GM18507 (cell line): ENCODE measurements around the gene RPH3AL.
"Not testable (repeated sequence)": the region's sequence is repeated elsewhere in the genome, so short reads cannot be mapped to it uniquely, and the experiment has no call there.

ENCODE experiments used
- DNase-seq: peaks from one replicate; pipeline ENCODE4 v3.0.0; 2011; ENCODE audit warnings: low read depth; ENCODE audit not compliant: insufficient read length; ENCODE audit errors: extremely low spot score
- FAIRE-seq: peaks from 2 replicates; lab custom pipeline; 2011; peaks lifted over from hg19 to GRCh38; lab: Jason Lieb, UNC

The RPH3AL gene

DNA sequence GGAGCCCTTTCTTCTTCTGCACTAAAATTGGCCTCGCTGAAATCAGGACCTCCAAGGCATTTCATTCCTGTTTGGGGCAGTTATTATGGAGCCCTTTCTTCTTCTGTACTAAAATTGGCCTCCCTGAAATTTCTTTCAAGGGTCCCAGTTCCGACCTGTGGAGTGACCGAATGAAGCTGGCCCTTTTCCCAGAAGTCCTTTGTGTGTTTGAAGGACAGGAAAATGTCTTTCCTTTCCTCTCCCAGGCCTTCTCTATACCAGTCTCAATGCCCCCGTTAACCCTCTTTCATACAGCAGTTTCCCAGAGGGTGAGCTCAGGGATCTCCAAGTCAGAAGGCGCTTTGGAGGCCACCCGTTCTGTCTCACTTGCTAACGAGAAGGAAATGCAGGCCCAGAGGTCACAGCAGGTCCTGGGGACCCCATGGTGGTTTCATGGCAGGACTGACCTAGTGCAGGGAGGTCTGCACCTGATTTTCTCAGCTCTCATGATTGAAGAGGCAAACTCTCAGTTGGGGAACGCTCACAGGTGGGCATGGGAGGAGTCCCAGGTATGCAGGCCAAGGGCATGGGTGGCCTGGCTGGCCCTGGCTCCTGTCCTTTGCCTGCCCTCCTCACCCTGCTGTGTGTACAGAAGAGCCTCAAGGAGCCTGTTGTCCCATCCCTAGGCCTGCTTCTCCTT, 134.0 kb downstream of the RPH3AL start:
- DNase-seq: no peak
- no peak for FAIRE-seq

DNA sequence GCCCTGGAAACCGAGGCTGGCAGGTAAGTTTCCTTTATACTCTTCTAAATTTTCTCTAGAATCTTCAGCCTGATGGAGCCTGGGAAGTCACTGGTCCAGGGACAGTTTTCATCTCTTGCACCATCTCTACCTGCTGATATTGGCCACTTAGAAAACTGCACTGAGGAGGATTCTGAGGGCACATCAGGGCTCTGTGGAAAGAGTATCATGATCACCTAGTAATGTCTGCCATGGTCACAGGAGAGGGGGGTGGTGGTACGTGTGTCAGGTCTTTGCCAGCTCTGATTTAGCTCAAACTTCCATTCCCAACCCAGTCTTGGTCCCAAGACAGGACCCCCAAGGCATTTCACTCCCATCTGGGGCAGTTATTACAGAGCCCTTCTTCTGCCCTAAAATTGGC, 136.0 kb downstream of the RPH3AL start:
- DNase-seq (no peak), FAIRE-seq (no peak)

DNA sequence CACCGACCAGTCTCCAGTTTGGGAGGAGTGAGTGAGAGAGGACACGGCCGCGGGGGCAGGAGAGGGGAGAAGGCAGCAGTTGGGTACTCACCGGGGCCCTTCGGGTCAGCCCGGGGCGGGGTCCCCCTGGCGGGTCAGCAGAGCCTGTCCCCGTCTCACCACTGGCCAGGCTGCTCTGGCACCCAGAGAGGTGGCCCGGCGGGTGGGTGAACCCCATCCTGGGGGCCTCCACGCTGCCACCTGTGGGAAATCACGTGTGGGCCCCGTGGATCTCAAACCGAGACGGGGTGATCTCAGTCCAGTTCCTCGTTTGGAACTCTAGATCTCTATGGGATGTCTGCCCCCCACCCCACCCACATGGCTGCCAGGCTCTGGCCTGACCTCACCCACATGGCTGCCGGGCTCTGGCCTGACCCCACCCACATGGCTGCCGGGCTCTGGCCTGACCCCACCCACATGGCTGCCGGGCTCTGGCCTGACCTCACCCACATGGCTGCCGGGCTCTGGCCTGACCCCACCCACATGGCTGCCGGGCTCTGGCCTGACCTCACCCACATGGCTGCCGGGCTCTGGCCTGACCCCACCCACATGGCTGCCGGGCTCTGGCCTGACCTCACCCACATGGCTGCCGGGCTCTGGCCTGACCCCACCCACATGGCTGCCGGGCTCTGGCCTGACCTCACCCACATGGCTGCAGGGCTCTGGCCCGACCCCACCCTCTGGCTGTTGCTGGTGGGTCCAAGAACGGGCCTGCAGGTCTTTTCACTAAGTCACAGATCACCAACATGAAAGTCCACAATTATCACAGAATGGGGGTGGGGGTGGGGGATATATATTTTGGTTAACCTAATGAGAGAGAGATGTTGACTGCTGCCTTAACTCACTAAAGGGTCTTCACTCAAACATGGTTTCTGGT, 136.8 kb downstream of the RPH3AL start:
- FAIRE-seq, DNase-seq: not testable (repeated sequence)

DNA sequence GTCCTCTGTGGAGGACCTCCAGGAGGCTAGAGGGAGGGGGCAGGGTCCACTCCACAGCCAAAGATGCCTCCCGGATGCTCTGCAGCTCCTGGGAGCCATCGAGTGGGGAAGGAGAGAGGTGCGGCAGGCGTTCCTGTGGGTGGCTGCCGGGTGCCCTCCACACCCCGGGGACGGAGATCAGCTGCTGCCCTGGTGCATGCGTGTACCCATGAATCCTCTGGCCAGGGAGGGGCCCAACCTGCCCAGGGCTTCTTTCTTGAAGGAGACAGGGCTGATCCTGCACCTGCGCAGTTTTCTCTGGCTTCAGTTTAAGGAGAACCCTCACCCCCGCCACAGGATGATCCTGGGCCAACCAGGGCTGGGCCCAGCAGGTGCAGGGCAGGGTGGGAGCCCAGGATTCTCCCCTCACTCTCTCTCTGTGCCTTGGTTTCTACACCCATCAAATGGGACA, 137.7 kb downstream of the RPH3AL start:
- no peak for DNase-seq
- no peak for FAIRE-seq

DNA sequence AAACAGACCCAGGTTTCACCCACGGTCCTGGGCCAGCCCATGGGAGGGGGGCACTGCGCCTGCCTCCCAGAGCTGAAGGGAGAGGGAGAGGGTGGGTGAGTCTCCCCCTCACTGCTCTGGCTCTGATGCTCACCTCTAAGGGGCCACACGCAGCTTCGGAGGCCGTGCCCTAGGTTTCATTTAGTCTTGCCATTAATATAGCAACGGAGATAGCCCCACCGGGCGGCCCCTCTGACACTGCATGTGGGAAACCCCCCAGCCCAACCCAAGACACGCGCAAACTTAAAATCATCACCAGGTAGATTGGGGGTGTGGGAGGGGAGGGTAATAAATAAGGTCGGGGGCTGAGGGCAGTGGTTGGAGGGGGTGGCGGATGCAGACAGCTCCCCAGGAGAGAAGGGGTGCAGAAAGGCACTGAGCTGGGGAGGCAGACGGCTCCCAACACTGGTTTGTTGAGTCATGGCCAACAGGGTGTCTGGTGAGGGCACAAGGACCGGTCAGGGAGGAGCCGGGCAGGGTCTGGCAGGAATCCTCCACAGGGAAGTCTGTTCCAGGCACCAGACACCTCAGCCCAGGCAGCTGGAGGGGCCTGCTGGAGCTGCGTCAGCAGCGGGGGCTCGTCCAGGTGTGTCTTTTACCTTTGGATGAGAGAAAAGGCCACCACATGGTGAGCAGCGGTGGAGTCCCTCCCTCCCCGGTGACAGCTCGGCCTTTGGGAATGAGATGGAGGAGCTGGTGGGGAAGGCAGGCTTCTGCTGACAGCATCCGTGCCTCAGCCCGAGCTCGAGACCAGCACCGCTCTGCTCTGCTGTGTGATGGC, 139.1 kb downstream of the RPH3AL start:
- DNase-seq (no peak), FAIRE-seq (no peak)

DNA sequence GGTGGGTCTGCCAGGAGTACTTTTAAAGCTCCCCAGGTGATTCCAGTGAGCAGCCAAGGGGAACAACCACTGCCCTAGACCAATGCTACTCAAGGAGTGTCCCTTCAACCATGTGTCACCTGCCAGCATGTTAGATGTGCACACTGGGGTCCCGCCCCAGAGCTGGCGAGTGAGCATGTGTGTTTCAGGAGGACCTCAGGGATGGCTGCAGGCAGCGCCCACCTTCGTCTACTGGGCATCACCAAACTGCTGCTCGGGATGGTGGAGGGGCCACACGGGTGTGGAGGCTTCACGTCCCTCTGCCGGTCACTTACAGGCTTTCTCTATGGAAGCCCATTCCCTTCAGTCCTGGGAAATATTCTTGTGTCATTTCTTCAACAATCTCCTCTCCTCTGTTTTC, 142.2 kb downstream of the RPH3AL start:
- DNase-seq (no peak), FAIRE-seq (no peak)

DNA sequence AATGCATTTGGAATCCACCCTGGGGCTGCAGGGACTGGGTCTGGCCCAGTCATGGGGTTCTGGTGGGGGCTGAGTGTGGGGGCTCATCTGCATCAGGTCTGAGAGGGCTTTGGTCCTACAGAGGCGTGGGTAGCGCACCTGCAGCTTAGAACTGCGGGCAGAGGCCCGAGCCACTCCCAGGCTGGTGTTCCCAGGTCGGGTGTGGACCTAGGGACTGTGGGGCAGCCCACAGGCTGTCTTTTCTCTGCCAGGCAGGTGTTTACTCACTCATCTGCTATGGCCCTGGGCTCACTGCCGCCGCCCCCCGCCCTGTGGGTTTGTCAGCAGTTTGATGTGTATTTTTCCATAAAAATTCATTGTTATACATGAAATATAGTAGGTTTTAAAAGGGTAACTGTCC, 144.2 kb downstream of the RPH3AL start:
- FAIRE-seq (no peak), DNase-seq (no peak)

DNA sequence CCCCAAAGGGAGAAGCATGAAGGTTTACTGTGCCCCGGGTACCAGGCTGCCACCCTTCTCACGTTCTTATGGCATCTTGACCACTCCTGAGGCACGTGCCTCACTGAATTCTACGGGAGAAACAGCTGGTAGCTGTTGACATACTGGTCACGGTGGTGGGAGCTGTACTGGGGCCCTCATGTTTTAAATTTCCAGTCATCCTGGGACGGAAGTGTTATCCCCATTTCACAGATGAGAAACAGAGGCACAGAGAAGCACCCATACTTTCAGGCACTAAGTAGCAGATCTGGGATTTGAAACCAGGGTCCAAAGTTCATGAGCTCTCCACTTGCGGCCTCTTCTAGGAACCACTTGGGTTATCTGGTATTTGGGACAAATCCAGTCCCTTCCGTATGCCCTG, 144.8 kb downstream of the RPH3AL start:
- FAIRE-seq (no peak), DNase-seq (no peak)

DNA sequence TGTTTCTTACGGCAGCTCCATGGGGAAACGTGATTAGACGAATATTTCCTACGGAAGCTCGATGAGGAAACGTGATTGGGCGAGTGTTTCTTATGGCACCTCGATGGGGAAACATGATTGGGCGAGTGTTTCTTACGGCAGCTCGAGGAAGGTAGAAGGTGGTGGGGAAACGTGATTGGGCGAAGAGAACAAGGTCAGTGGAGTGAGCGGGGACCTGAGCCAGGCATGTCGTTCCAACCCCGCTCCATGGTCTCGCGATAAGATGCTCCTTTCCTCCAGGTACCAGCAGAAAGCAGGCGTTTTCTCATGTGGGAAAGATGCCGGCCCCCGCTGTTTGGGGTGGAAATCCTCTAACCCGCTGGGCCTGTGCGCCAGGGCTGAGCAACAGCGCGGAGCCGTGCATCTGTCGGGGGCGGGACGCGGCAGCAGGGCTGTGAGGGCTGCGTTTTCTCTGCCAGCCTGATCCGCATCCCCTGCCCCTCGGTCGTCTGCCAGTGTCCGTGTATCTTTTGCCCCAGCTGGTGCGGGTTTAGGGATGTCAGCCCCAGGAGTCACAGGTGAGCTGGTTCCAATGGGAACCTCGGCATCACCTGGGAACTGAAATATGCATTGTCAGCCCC, 145.6 kb downstream of the RPH3AL start:
- FAIRE-seq: no peak
- no peak for DNase-seq

DNA sequence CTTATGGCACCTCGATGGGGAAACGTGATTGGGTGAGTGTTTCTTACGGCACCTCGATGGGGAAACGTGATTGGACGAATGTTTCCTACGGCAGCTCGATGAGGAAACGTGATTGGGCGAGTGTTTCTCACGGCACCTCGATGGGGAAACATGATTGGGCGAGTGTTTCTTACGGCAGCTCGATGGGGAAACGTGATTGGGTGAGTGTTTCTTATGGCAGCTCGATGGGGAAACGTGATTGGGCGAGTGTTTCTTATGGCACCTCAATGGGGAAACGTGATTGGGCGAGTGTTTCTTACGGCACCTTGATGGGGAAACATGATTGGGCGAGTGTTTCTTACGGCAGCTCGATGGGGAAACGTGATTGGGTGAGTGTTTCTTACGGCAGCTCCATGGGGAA, 146.1 kb downstream of the RPH3AL start:
- DNase-seq, FAIRE-seq: not testable (repeated sequence)

DNA sequence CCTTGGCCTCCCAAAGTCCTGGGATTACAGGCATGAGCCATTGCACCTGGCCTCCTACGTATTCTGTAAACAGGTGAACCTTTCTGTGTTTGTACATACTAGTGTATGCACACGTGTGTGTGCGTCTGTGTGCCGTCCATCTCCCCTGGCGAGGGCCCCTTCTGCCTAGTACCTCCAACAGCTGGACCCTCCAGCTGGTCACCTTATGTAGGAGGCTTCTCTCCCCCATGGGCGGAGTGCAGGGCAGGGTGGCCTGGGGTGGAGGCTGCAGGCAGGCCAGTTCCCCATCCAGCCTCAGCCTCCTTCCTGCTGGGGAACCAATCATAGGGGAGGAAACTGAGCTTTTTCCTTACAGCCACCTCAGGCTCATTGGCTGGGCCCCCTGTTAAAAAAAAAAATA, 146.8 kb downstream of the RPH3AL start:
- FAIRE-seq (no peak), DNase-seq (no peak)

DNA sequence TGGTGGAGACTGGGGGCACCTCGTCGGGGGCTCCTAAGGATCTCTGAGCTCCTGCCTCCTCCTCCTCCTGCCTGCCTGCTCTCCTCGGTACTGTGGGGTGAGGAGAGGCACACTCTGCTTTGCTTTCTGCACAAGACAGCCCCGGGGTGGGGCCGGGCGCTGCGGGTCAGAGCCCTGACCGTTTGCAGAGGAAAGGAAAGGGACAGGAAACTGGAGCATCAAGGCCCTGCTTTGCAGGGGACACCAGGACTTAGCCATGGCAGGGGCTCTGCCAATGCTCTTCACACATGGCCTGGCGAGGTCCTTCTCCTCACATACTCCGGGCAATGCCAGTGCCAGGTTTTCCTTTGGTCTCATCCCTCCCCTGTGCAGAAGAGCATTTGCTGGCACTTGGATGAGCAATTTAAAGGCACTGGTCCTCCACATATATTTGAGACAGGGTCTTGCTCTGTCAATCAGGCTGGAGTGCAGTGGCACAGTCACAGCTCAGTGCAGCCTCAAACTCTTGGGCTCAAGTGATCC, 147.4 kb downstream of the RPH3AL start:
- no peak for FAIRE-seq
- no peak for DNase-seq

DNA sequence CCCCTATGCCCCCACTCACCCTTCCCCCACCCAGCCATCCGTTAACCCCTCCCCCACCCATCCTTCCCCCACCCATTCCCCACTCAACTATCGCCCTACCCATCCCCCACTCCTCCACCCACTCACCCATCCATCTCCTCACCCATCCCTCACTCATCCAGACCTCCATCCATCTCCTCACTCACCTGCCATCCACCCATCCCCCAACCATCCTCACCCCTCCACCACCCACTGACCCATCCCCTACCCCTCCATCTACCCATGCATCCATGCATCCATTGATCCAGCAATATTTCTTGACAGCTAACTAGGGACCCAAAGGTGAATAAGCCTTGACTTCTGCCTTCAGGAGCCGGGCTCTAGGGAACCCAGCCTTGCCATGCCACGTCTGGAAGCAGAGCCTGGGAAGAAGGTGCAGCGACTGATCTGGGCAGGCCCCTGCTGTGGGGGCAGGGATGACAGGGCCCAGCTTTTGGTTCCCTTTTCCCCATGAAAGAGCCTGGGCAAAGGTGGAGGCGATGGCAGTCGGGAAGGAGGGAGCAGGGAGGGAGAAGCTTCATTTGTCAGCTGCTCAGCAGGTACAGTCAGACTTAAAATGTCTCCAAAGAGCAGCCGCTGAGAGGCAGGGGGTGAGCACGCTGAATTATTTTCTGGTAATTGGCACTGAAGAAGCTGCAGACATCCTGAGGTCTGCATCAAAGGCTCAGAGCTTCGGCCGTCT, 148.0 kb downstream of the RPH3AL start:
- no peak for DNase-seq
- no peak for FAIRE-seq

DNA sequence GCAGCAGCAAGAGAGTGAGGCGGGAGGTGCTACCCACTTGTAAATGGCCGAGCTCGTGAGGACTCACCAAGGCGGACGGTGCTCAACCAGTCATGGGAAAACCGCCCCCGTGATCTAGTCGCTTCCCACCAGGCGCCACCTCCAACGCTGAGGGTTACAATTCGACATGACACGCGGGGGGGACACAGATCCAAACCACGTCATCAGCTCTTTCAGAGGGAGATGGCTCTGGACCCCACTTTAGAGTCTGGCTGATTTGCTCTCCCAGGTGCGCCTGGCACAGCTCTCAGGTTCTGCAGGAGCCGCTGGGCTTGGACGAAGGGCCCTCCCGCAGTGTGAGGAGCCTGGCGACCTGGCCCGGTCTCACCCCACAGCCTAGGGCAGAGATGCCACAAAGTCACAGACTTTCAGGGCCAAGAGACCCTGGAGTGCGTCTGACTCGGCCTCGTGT, 150.1 kb downstream of the RPH3AL start:
- no peak for DNase-seq
- FAIRE-seq: no peak

DNA sequence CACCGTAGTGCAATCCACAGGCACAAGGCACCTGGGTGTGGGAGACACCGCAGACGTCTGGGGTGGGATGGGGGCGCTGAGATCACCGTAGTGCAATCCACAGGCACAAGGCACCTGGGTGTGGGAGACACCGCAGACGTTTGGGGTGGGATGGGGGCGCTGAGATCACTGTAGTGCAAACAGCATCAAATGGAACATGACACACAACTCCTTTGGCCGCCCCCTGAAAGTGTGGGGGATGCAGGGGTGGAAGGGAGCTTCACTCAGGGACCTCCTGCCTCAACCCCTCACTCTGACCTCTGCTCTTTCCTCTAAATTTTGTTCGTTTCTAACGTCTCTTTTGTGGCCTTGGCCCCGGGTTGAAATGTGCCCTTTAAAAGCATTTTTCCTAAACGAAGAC, 150.9 kb downstream of the RPH3AL start:
- not testable (repeated sequence) for DNase-seq, FAIRE-seq

DNA sequence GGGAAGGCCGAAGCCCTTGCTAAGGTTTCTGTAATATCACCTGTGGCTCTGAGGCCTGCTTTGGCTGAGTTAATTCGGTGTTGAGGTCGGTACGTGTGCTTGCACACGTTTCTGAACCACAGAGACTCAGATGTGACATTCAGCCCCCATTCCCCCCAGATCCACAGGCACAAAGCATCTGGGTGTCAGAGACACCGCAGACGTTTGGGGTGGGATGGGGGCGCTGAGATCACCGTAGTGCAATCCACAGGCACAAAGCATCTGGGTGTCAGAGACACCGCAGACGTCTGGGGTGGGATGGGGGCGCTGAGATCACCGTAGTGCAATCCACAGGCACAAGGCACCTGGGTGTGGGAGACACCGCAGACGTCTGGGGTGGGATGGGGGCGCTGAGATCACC, 151.3 kb downstream of the RPH3AL start:
- FAIRE-seq, DNase-seq: not testable (repeated sequence)

DNA sequence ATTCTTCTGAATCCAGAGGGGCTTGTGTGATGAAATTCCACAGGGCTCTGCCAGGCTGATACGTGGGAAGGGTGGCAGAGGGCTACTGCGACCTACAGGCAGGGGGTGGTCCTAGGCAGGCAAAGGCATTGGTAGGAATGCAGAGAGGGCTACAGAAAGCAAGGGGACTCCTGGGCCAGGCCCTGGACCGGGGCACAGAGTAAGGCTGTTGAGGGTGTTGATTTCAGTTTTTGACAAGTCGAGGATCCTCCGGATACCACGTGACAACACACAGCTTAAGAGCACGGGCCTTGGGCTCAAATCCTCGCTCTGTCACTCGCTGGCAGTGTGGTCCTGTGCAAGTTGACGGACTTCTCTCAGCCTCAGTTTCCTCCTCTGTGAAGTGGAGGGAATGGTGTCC, 152.0 kb downstream of the RPH3AL start:
- DNase-seq: no peak
- no peak for FAIRE-seq

DNA sequence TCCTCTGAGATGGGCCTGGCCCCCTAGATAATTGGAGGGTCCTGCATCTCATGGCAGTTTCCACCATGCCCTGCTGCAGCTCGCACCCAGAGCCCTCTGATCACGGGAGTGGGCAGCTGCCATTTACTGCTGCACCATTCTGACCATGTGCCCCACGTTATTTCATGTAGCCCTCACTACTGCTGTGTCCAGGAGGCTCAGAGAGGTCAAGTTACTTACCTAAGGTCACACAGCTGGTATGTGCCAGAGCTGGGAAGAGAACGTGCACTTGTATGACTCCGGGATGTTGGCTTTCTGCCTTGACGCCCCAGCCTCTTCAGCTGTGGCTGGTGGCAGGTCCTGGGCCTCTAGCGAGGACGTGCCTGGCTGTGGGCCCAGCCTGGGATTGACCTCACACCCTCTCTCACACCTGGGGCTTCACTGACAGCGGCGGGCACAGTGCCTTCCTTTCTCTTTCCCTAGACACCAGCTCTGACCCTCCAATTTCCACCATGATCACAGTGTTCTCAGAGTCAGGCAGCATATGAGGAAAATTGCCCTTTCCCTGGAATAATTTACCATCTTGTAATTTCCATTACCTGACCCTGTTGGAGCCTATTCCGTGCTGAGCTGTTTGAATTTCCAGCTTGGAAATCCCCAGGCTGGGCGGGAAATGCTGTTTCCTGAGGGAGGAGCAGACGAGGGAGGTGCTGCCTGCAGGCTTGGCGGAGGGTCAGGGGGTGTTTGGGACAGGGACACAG, 152.6 kb downstream of the RPH3AL start:
- DNase-seq (no peak), FAIRE-seq (no peak)
